Parathyroid adenoma (tissue), 2 donors: ENCODE data around the gene BCL6B.

ENCODE experiments used
- H2AFZ ChIP-seq: fragments of 300-600 bp; sonication (generic); one replicate; pipeline ENCODE4 v1.7.0; 2017; ENCODE audit warnings: antibody characterized with exemption, mild to moderate bottlenecking
- H3K27ac ChIP-seq: fragments of 300-600 bp; sonication (generic); one replicate; pipeline ENCODE4 v1.7.0; 2017
- H3K27me3 ChIP-seq: fragments of 300-600 bp; sonication (generic); one replicate; pipeline ENCODE4 v1.7.0; 2017; ENCODE audit warnings: low read length; ENCODE audit not compliant: control insufficient read depth, insufficient read depth
- H3K36me3 ChIP-seq: fragments of 300-600 bp; sonication (generic); one replicate; pipeline ENCODE4 v1.7.0; 2017; ENCODE audit warnings: low read length; ENCODE audit not compliant: control insufficient read depth, insufficient read depth
- H3K4me1 ChIP-seq: fragments of 300-600 bp; sonication (generic); one replicate; pipeline ENCODE4 v1.7.0; 2017; ENCODE audit warnings: control low read depth
- H3K4me2 ChIP-seq: fragments of 300-600 bp; sonication (generic); one replicate; pipeline ENCODE4 v1.7.0; 2017; ENCODE audit warnings: low read length
- H3K4me3 ChIP-seq: fragments of 300-600 bp; sonication (generic); one replicate; pipeline ENCODE4 v1.7.0; 2017; ENCODE audit warnings: low read depth, low read length
- H3K79me2 ChIP-seq: fragments of 300-600 bp; sonication (generic); one replicate; pipeline ENCODE4 v1.7.0; 2017; ENCODE audit warnings: control low read depth
- H3K9ac ChIP-seq: fragments of 300-600 bp; sonication (generic); one replicate; pipeline ENCODE4 v1.7.0; 2017; ENCODE audit warnings: mild to moderate bottlenecking
- H3K9me3 ChIP-seq: fragments of 300-600 bp; sonication (generic); one replicate; pipeline ENCODE4 v1.7.0; 2017; ENCODE audit warnings: low read length; ENCODE audit not compliant: control insufficient read depth
- CTCF ChIP-seq: fragments of 300-600 bp; sonication (generic); IDR thresholded peaks from one replicate; pipeline ENCODE4 v1.7.0; 2017; ENCODE audit warnings: antibody characterized with exemption, mild to moderate bottlenecking
- donor health status: primary hyperparathyroidism.

Gene BCL6B

DNA sequence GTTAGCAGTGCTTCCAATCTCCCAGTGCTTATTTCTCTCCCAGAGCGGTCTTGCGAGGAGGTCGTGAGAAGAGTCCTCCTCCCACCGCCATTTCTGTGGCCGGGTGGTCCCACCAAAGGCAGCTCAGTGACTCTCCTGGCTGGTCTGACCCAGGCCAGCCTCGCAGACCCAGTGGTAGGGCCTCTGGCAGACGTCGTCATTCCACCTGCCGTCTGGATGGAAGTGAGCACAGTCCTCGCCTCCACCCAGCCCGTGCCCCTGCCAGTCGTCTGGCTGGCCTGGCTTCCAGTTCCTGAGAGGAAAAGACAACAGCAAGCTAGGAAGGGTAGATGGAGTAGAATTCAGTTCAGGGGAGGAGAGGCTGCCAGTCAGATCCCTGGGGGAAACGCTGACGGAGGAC, 52.1 kb downstream of the BCL6B start:
- Histone ChIP-seq H3K4me3 (no peak overlapping the region), H3K36me3 (no peaks in the 10 kb centered on the region), H3K27ac (no peak overlapping the region), H2AFZ (no peak overlapping the region), H3K4me2 (no peak overlapping the region), H3K79me2 (no peaks in the 10 kb centered on the region), H3K4me1 (no peaks in the 10 kb centered on the region), H3K9me3 (no peaks in the 10 kb centered on the region), H3K9ac (no peak overlapping the region), H3K27me3 (no peaks in the 10 kb centered on the region)
- TF ChIP-seq CTCF, result no peak

GRCh38 chr17:7077911-7078546, 55.2 kb downstream of the BCL6B start:
- no peaks in the 10 kb centered on the region for H3K27me3 ChIP-seq
- H3K4me1 ChIP-seq, result no peaks in the 10 kb centered on the region
- H3K27ac ChIP-seq, result no peak overlapping the region
- H3K9me3 ChIP-seq, result no peaks in the 10 kb centered on the region
- no peak for TF ChIP-seq CTCF
- H3K9ac ChIP-seq, result no peak overlapping the region
- no peak overlapping the region for H3K4me2 ChIP-seq
- no peaks in the 10 kb centered on the region for H3K79me2 ChIP-seq
- H3K36me3 ChIP-seq, result no peaks in the 10 kb centered on the region
- no peak overlapping the region for H2AFZ ChIP-seq
- H3K4me3 ChIP-seq, result no peak overlapping the region

GRCh38 chr17:7078711-7079110, 55.9 kb downstream of the BCL6B start:
- Histone ChIP-seq H3K4me3 (no peak overlapping the region), H2AFZ (no peak overlapping the region), H3K27me3 (no peaks in the 10 kb centered on the region), H3K79me2 (no peaks in the 10 kb centered on the region), H3K9ac (no peak overlapping the region), H3K4me2 (no peak overlapping the region), H3K27ac (no peak overlapping the region), H3K9me3 (no peaks in the 10 kb centered on the region), H3K36me3 (no peaks in the 10 kb centered on the region), H3K4me1 (peaks cover 2% of the 10 kb centered on the region)
- no peak for TF ChIP-seq CTCF
